HL-60 (cell line): Measurements from ENCODE around the gene STPG4.
A peak's percentile ranks its signal among the peaks of the same experiment; 100 is the strongest.

Source experiments
- DNase-seq, 2 experiments: peaks; one replicate each; pipeline ENCODE4 v3.0.0-alpha.2; 2010 to 2020; ENCODE audit warnings: low read depth in 1 of 2, low spot score in 1 of 2
- H3K27ac ChIP-seq: fragments of 250-450 bp; sonication (Bioruptor Pico); replicated peaks from 2 replicates; pipeline ENCODE4 v1.5.1; 2020; ENCODE audit warnings: mild to moderate bottlenecking, moderate library complexity
- H3K27me3 ChIP-seq: fragments of 250-450 bp; sonication (Bioruptor Pico); 2 replicates; pipeline ENCODE4 v1.5.1; 2021; ENCODE audit warnings: mild to moderate bottlenecking, moderate library complexity; ENCODE audit not compliant: insufficient read depth, poor library complexity, severe bottlenecking
- H3K4me3 ChIP-seq: replicated peaks from 2 replicates; pipeline ENCODE4 v1.5.1; 2011; ENCODE audit warnings: mild to moderate bottlenecking, control low read depth, low read length; ENCODE audit not compliant: insufficient read depth
- CTCF ChIP-seq: IDR thresholded peaks from one replicate; pipeline ENCODE4 v1.5.1; 2011; ENCODE audit warnings: low read length, control low read depth, inconsistent platforms; ENCODE audit not compliant: insufficient read depth
- GABPA ChIP-seq: IDR thresholded peaks from 2 replicates; pipeline ENCODE4 v1.6.1; 2012; ENCODE audit warnings: low read depth
- POLR2AphosphoS5 ChIP-seq: IDR thresholded peaks from 2 replicates; pipeline ENCODE4 v1.6.1; 2012; ENCODE audit warnings: low read depth
- REST ChIP-seq: IDR thresholded peaks from 2 replicates; pipeline ENCODE4 v1.6.1; 2012; ENCODE audit warnings: low read depth; ENCODE audit not compliant: insufficient replicate concordance
- SPI1 ChIP-seq: IDR thresholded peaks from 2 replicates; pipeline ENCODE4 v1.6.1; 2012; ENCODE audit warnings: low read depth, mild to moderate bottlenecking, borderline replicate concordance

The STPG4 gene

GRCh38 chr2:47049502-47049901 is 105.6 kb downstream of the STPG4 start:
- Histone ChIP-seq H3K27me3 (no peaks in the 10 kb centered on the region), H3K27ac (no peak overlapping the region), H3K4me3 (no peak overlapping the region)
- TF ChIP-seq CTCF (no peak), SPI1 (no peak)
- no peak for DNase-seq

- no peak overlapping the region for H3K27ac ChIP-seq
- no peak overlapping the region for H3K4me3 ChIP-seq
- no peak for DNase-seq
- no peak for TF ChIP-seq REST
- TF ChIP-seq POLR2AphosphoS5, result no peak
- TF ChIP-seq SPI1, result peak; percentile 21; the same call in 1 of the 2 replicates
- no peak for TF ChIP-seq GABPA
- no peak for TF ChIP-seq CTCF
- H3K27me3 ChIP-seq, result no peaks in the 10 kb centered on the region
Observed at GRCh38 chr2:47048801-47049480, 106.2 kb downstream of the STPG4 start.

GRCh38 chr2:47046271-47046670 is 108.8 kb downstream of the STPG4 start:
- Histone ChIP-seq H3K4me3 (no peak overlapping the region), H3K27me3 (no peaks in the 10 kb centered on the region), H3K27ac (no peak overlapping the region)
- no peak for TF ChIP-seq SPI1
- TF ChIP-seq GABPA, result no peak
- no peak for TF ChIP-seq REST
- TF ChIP-seq CTCF, result no peak
- no peak for TF ChIP-seq POLR2AphosphoS5
- no peak for DNase-seq

- DNase-seq, result no peak
- Histone ChIP-seq H3K4me3 (no peak overlapping the region), H3K27me3 (no peaks in the 10 kb centered on the region), H3K27ac (no peak overlapping the region)
- no peak for TF ChIP-seq GABPA
- TF ChIP-seq CTCF, result no peak
Observed at GRCh38 chr2:47043891-47044239, 111.2 kb downstream of the STPG4 start.
